ENCODE data around the gene AGAP1.
A peak's percentile ranks its signal among the peaks of the same experiment; 100 is the strongest.

The AGAP1 gene

GRCh38 chr2:235663875-235664274 lies 170.0 kb downstream of the AGAP1 start:
- no peak for DNase-seq (ENCODE audit: low read depth in 3 of 3)

GRCh38 chr2:235665661-235666212 lies 171.9 kb downstream of the AGAP1 start:
- DNase-seq (ENCODE audit: low read depth in 3 of 3) = no peak

GRCh38 chr2:235666213-235666781 lies 172.5 kb downstream of the AGAP1 start:
- DNase-seq (ENCODE audit: low read depth in 3 of 3) = no peak

- DNase-seq (ENCODE audit: low read depth in 3 of 3) = no peak
Measured at GRCh38 chr2:235668782-235669181, 174.9 kb downstream of the AGAP1 start.

GRCh38 chr2:235669269-235669831 lies 175.5 kb downstream of the AGAP1 start:
- DNase-seq (ENCODE audit: low read depth in 3 of 3) = peak in 2 of 3 donors; percentile 1 to 6

- DNase-seq (ENCODE audit: low read depth in 3 of 3) = no peak
Measured at GRCh38 chr2:235669983-235670962, 176.4 kb downstream of the AGAP1 start.

GRCh38 chr2:235670974-235671787 lies 177.3 kb downstream of the AGAP1 start:
- DNase-seq (ENCODE audit: low read depth in 3 of 3) = no peak

- DNase-seq (ENCODE audit: low read depth in 3 of 3) = no peak
Measured at GRCh38 chr2:235672720-235673119, 178.9 kb downstream of the AGAP1 start.

GRCh38 chr2:235674146-235674545 lies 180.3 kb downstream of the AGAP1 start:
- DNase-seq (ENCODE audit: low read depth in 3 of 3) = no peak

- no peak for DNase-seq (ENCODE audit: low read depth in 3 of 3)
Measured at GRCh38 chr2:235674812-235675211, 181.0 kb downstream of the AGAP1 start.

GRCh38 chr2:235675678-235676535 lies 182.1 kb downstream of the AGAP1 start:
- no peak for DNase-seq (ENCODE audit: low read depth in 3 of 3)

GRCh38 chr2:235676536-235676799 lies 182.6 kb downstream of the AGAP1 start:
- no peak for DNase-seq (ENCODE audit: low read depth in 3 of 3)

GRCh38 chr2:235677276-235677788 lies 183.5 kb downstream of the AGAP1 start:
- no peak for DNase-seq (ENCODE audit: low read depth in 3 of 3)

- no peak for DNase-seq (ENCODE audit: low read depth in 3 of 3)
Measured at GRCh38 chr2:235677937-235678336, 184.1 kb downstream of the AGAP1 start.

- DNase-seq (ENCODE audit: low read depth in 3 of 3) = no peak
Measured at GRCh38 chr2:235678712-235679111, 184.9 kb downstream of the AGAP1 start.

GRCh38 chr2:235679471-235679870 lies 185.6 kb downstream of the AGAP1 start:
- no peak for DNase-seq (ENCODE audit: low read depth in 3 of 3)

GRCh38 chr2:235685024-235685721 lies 191.3 kb downstream of the AGAP1 start:
- no peak for DNase-seq (ENCODE audit: low read depth in 3 of 3)

GRCh38 chr2:235688511-235689426 lies 194.9 kb downstream of the AGAP1 start:
- DNase-seq (ENCODE audit: low read depth in 3 of 3) = no peak

- no peak for DNase-seq (ENCODE audit: low read depth in 3 of 3)
Measured at GRCh38 chr2:235689427-235689853, 195.6 kb downstream of the AGAP1 start.

Measured in stimulated activated CD4-positive, alpha-beta T cell treated with anti-CD3 and anti-CD28 coated beads, TNF-alpha, amount 100 ng/mL, for 48 hours (primary cell).